ENCODE data around the gene ADGRL1.

ADGRL1 gene

GRCh38 chr19:14119146-14119545 lies 86.8 kb downstream of the ADGRL1 start:
- no peak for TF ChIP-seq CTCF (conservative IDR thresholded peaks at IDR 0.05; ENCODE audit: control insufficient read depth, insufficient read depth, low read depth, low read length)
- no peak overlapping the region for H3K4me3 ChIP-seq (ENCODE audit: control insufficient read depth, low read depth, low read length)
- no peak for DNase-seq (ENCODE audit: low read depth)

- TF ChIP-seq CTCF (conservative IDR thresholded peaks at IDR 0.05; ENCODE audit: control insufficient read depth, insufficient read depth, low read depth, low read length) = no peak
- H3K4me3 ChIP-seq (ENCODE audit: control insufficient read depth, low read depth, low read length) = peak overlapping the region; percentile 46
- DNase-seq (ENCODE audit: low read depth) = peak; percentile 78
Measured at GRCh38 chr19:14118165-14119051, 87.6 kb downstream of the ADGRL1 start.

GRCh38 chr19:14117668-14118164 lies 88.3 kb downstream of the ADGRL1 start, which contains the start of gene PRKACA:
TSS of gene PRKACA (minus strand) at chr19:14117762. CDS start at chr19:14117547, 215 bp downstream.
- peak; percentile 98 for DNase-seq (ENCODE audit: low read depth)
- peak within 1 kb of the TSS; percentile 74 for H3K4me3 ChIP-seq (ENCODE audit: control insufficient read depth, low read depth, low read length)
- no peak for TF ChIP-seq CTCF (conservative IDR thresholded peaks at IDR 0.05; ENCODE audit: control insufficient read depth, insufficient read depth, low read depth, low read length)

GRCh38 chr19:14116918-14117578 lies 88.9 kb downstream of the ADGRL1 start:
- DNase-seq (ENCODE audit: low read depth) = no peak
- TF ChIP-seq CTCF (conservative IDR thresholded peaks at IDR 0.05; ENCODE audit: control insufficient read depth, insufficient read depth, low read depth, low read length) = no peak
- peak overlapping the region; percentile 74 for H3K4me3 ChIP-seq (ENCODE audit: control insufficient read depth, low read depth, low read length)

- TF ChIP-seq CTCF (conservative IDR thresholded peaks at IDR 0.05; ENCODE audit: control insufficient read depth, insufficient read depth, low read depth, low read length) = no peak
- H3K4me3 ChIP-seq (ENCODE audit: control insufficient read depth, low read depth, low read length) = peak overlapping the region; percentile 74
- no peak for DNase-seq (ENCODE audit: low read depth)
Measured at GRCh38 chr19:14116525-14116917, 89.4 kb downstream of the ADGRL1 start.

- TF ChIP-seq CTCF (conservative IDR thresholded peaks at IDR 0.05; ENCODE audit: control insufficient read depth, insufficient read depth, low read depth, low read length) = no peak
- no peak for DNase-seq (ENCODE audit: low read depth)
- H3K4me3 ChIP-seq (ENCODE audit: control insufficient read depth, low read depth, low read length) = no peak overlapping the region
Measured at GRCh38 chr19:14115756-14116155, 90.2 kb downstream of the ADGRL1 start.

All from fibroblast of mammary gland (primary cell).